OCI-LY7 (cell line): Measurements from ENCODE around the gene HLA-DPA1. TPM values are rescaled to one million over a fixed set of nuclear protein-coding genes. Genes with fewer than 3 reads are reported as not detected.
A peak's percentile ranks its signal among the peaks of the same experiment; 100 is the strongest.

Experiments
- BruUV-seq: library from RNA; stranded (reverse); fragments of 400-500 nt; replicated peaks from 2 replicates; lab custom pipeline; 2021; lab: Mats Ljungman, UMichigan
- CTCF ChIA-PET: fragments of 300-600 bp; sonication (Branson Sonifier 250); formaldehyde crosslinking; loops from one replicate; lab custom pipeline; 2022; ENCODE audit warnings: antibody characterized with exemption; ENCODE audit not compliant: unreplicated experiment; lab: Charles Lee
- POLR2A ChIA-PET: fragments of 300-600 bp; sonication (Branson Sonifier 250); formaldehyde crosslinking; loops from one replicate; lab custom pipeline; 2022; ENCODE audit warnings: antibody characterized with exemption; lab: Charles Lee
- DNase-seq: peaks from one replicate; pipeline ENCODE4 v3.0.0-alpha.2; 2015; ENCODE audit warnings: low spot score
- H2AFZ ChIP-seq: fragments of 200-600 bp; sonication (generic), shearing (Covaris generic); 2 replicates; pipeline ENCODE4 v1.6.1; 2014; ENCODE audit warnings: mild to moderate bottlenecking, antibody characterized with exemption, low read length, moderate library complexity
- H3K27ac ChIP-seq: fragments of 200-600 bp; sonication (generic); 2 replicates; pipeline ENCODE4 v1.5.1; 2014; ENCODE audit warnings: mixed run types, low read depth, mild to moderate bottlenecking, moderate library complexity, low read length, inconsistent platforms; ENCODE audit not compliant: poor library complexity, severe bottlenecking
- H3K36me3 ChIP-seq: fragments of 200-600 bp; sonication (generic); 2 replicates; pipeline ENCODE4 v1.6.1; 2014; ENCODE audit warnings: mild to moderate bottlenecking, antibody characterized with exemption, low read length, moderate library complexity, mixed read lengths; ENCODE audit not compliant: insufficient read depth
- H3K4me1 ChIP-seq: fragments of 200-600 bp; sonication (generic); 2 replicates; pipeline ENCODE4 v1.5.1; 2014; ENCODE audit warnings: mild to moderate bottlenecking, low read length; ENCODE audit not compliant: insufficient read depth, poor library complexity, severe bottlenecking
- H3K4me2 ChIP-seq: fragments of 200-600 bp; sonication (generic); 2 replicates; pipeline ENCODE4 v1.6.1; 2014; ENCODE audit warnings: mild to moderate bottlenecking, low read length
- H3K4me3 ChIP-seq: fragments of 200-600 bp; sonication (generic); 2 replicates; pipeline ENCODE4 v1.5.1; 2014; ENCODE audit warnings: mild to moderate bottlenecking, low read depth, low read length; ENCODE audit not compliant: poor library complexity, severe bottlenecking
- H3K79me2 ChIP-seq: fragments of 200-600 bp; sonication (generic); 2 replicates; pipeline ENCODE4 v1.6.1; 2016; ENCODE audit warnings: low read depth, mild to moderate bottlenecking, low read length, moderate library complexity, mixed read lengths; ENCODE audit not compliant: insufficient read depth
- H3K9me2 ChIP-seq: fragments of 200-600 bp; sonication (generic); 2 replicates; pipeline ENCODE4 v1.6.1; 2016; ENCODE audit warnings: mild to moderate bottlenecking, low read length, mixed read lengths; ENCODE audit not compliant: insufficient read depth
- H3K9me3 ChIP-seq: fragments of 200-600 bp; sonication (generic); 2 replicates; pipeline ENCODE4 v1.6.1; 2014; ENCODE audit warnings: mild to moderate bottlenecking, mixed run types, low read length, mixed read lengths
- H4K20me1 ChIP-seq: fragments of 200-600 bp; sonication (generic); 2 replicates; pipeline ENCODE4 v1.6.1; 2014; ENCODE audit warnings: mild to moderate bottlenecking, antibody characterized with exemption, low read length, moderate library complexity, mixed read lengths; ENCODE audit not compliant: insufficient read depth
- EZH2phosphoT487 ChIP-seq: fragments of 200-600 bp; sonication (generic); IDR thresholded peaks from 2 replicates; pipeline ENCODE4 v1.6.1; 2018; ENCODE audit warnings: low read depth, borderline replicate concordance, mild to moderate bottlenecking, mixed run types, antibody characterized with exemption, low read length, moderate library complexity, mixed read lengths
- intact Hi-C: fragments of 100-400 bp; cut with micrococcal nuclease; formaldehyde crosslinking; loops from one replicate; pipeline ENCODE4 v1.10.0; 2022; ENCODE audit not compliant: unreplicated experiment
- total RNA-seq, 2 experiments: library from RNA; depleted of rRNA in 1 of 2; stranded (reverse); fragments of >200 nt in 1 of 2; shearing (Covaris generic) in 1 of 2; gene quantifications; 2 replicates each; pipeline ENCODE4 v1.2.3, GENCODE V29; 2014 to 2022
- TF ChIP-seq, protein P1 (sequence below): fragments of 200-600 bp; sonication (generic); conservative IDR thresholded peaks from 2 replicates; pipeline ENCODE4 v1.5.1; 2014; ENCODE audit warnings: mild to moderate bottlenecking, antibody characterized with exemption, low read length, moderate library complexity, mixed read lengths

The HLA-DPA1 gene
- total RNA-seq, 2 experiments from 2014 or later, result 253 to 388 TPM

DNA sequence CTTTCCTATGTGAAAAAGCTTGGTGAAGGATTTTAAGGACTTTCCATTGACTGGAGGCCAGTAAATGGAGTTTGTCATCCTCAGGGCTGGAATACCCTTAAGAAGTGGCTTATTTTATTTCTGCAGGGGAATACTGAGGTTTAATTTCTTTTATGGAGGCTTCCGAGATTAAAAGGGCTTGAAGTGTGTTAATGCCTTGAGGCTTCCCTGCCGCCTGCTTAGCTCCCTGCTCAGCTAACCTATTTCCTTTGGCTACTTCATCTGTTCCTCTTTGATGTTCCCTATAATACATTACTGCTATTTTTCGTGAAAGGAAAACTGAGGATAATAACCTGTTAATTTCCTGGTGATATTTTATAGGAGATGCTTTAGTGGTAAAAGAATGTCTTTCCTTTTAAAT is 46.6 kb upstream of the HLA-DPA1 start:
- Histone ChIP-seq H3K9me2 (no peaks in the 10 kb centered on the region), H3K4me3 (no peak overlapping the region), H4K20me1 (no peaks in the 10 kb centered on the region), H3K4me2 (no peak overlapping the region), H2AFZ (no peak overlapping the region), H3K27ac (no peak overlapping the region), H3K36me3 (no peaks in the 10 kb centered on the region), H3K4me1 (peaks cover 11% of the 10 kb centered on the region), H3K9me3 (peaks cover 11% of the 10 kb centered on the region; the same call in 1 of the 2 replicates), H3K79me2 (no peaks in the 10 kb centered on the region)
- ChIA-PET POLR2A (interaction anchor here (1.0 kb wide), 1 partner anchor 128 kb away, joined by 3 read pairs; no protein-coding TSS in a partner anchor), CTCF (no interaction called here)
- intact Hi-C loops, result no loop called here
- TF ChIP-seq EZH2phosphoT487, result no peak
- TF ChIP-seq, protein P1, sequence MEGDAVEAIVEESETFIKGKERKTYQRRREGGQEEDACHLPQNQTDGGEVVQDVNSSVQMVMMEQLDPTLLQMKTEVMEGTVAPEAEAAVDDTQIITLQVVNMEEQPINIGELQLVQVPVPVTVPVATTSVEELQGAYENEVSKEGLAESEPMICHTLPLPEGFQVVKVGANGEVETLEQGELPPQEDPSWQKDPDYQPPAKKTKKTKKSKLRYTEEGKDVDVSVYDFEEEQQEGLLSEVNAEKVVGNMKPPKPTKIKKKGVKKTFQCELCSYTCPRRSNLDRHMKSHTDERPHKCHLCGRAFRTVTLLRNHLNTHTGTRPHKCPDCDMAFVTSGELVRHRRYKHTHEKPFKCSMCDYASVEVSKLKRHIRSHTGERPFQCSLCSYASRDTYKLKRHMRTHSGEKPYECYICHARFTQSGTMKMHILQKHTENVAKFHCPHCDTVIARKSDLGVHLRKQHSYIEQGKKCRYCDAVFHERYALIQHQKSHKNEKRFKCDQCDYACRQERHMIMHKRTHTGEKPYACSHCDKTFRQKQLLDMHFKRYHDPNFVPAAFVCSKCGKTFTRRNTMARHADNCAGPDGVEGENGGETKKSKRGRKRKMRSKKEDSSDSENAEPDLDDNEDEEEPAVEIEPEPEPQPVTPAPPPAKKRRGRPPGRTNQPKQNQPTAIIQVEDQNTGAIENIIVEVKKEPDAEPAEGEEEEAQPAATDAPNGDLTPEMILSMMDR, result no peak
- no peak for DNase-seq
- BruUV-seq, result no TSS peak

DNA sequence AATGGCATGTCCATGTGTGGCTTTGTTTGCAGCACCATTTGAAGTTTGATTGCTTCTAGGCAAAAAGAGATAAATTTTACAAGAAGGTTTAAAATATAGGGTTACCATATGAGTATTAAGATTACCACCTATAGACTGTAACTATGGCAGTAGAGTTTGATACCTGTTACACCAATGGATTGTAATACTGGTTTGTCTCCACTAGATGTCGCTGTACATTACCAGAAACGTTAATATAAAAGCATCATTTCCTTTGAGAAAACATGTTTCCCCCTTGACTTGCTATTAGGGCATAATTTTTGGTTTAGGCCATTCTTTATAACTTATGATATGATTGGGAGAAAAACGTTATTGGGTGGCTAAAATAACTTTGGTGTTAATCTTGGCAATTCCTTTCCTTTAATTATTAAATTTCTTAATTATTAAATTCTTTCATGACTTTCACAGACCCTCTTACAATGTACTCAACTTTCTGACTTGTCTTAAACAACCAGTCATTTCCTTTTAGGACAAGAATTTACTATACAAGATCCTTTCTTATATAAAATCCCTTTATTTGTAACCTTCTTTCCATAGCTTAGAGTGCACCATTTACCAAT is 45.2 kb upstream of the HLA-DPA1 start:
- intact Hi-C loops, result no loop called here
- CTCF ChIA-PET, result interaction anchor here (0.5 kb wide), 1 partner anchor 91 kb away, joined by 3 read pairs; no protein-coding TSS in a partner anchor
- POLR2A ChIA-PET, result no interaction called here

More for the DNA sequence above, 45.2 kb upstream of the HLA-DPA1 start:
- Histone ChIP-seq H2AFZ (no peak overlapping the region), H3K4me2 (peak overlapping the region; percentile 10; the same call in 1 of the 2 replicates), H4K20me1 (no peaks in the 10 kb centered on the region), H3K4me3 (no peak overlapping the region), H3K79me2 (no peaks in the 10 kb centered on the region), H3K36me3 (no peaks in the 10 kb centered on the region), H3K27ac (no peak overlapping the region), H3K9me2 (no peaks in the 10 kb centered on the region), H3K4me1 (peaks cover 25% of the 10 kb centered on the region), H3K9me3 (peaks cover 4% of the 10 kb centered on the region; the same call in 1 of the 2 replicates)
- no peak for TF ChIP-seq EZH2phosphoT487
- TF ChIP-seq, protein P1, result peak; percentile 94
- no TSS peak for BruUV-seq
- peak; percentile 78 for DNase-seq
